Fibroblast of lung (primary cell): ENCODE data around the gene TOX4.

ENCODE experiments used
- CTCF ChIP-seq, 2 donors: IDR thresholded peaks in 1 of 2; conservative IDR thresholded peaks in 1 of 2; 1 replicate in 1 of 2; 2 replicates in 1 of 2; pipeline ENCODE4 v1.5.1; 2011 to 2012; ENCODE audit warnings: low read length in 2 of 2, control low read depth in 1 of 2, inconsistent platforms in 1 of 2, low read depth in 1 of 2, mild to moderate bottlenecking in 1 of 2
- EZH2 ChIP-seq: IDR thresholded peaks from 2 replicates; pipeline ENCODE4 v1.5.1; 2012; ENCODE audit warnings: low read length, control low read depth, mild to moderate bottlenecking; ENCODE audit errors: missing control alignments

- TF ChIP-seq CTCF (conservative IDR thresholded peaks at IDR 0.05 in 1 of 2, IDR thresholded peaks at IDR 0.05 in 1 of 2; ENCODE audit: low read depth in 1 of 2, low read length in 2 of 2) (no peak), EZH2 (no peak)
These were observed 9.4 kb upstream of the TOX4 start for GRCh38 chr14:21467616-21468015.
